Upper lobe of left lung (tissue), 4 donors: ENCODE results near the gene HSPA4.

ENCODE experiments used
- CTCF ChIP-seq, 6 experiments: fragments of 450-650 bp in 4 of 6; fragments of 200-600 bp in 2 of 6; sonication (generic) in 2 of 6; IDR thresholded peaks; one replicate each; pipeline ENCODE4 v1.5.1; 2016 to 2019; ENCODE audit warnings: antibody characterized with exemption in 6 of 6
- EP300 ChIP-seq, 4 donors: sonication (generic); formaldehyde crosslinking; IDR thresholded peaks; one replicate each; pipeline ENCODE4 v1.5.1; 2017; ENCODE audit warnings: antibody characterized with exemption in 4 of 4, control low read depth in 2 of 4
- POLR2A ChIP-seq, 4 donors: fragments of 450-650 bp; IDR thresholded peaks; one replicate each; pipeline ENCODE4 v1.5.1; 2016 to 2017; ENCODE audit warnings: antibody characterized with exemption in 4 of 4, mild to moderate bottlenecking in 2 of 4
- POLR2AphosphoS5 ChIP-seq, 2 donors: sonication (generic); formaldehyde crosslinking; IDR thresholded peaks; one replicate each; pipeline ENCODE4 v1.5.1; 2017; ENCODE audit warnings: antibody characterized with exemption in 2 of 2

GRCh38 chr5:133142782-133143181, 91.0 kb downstream of the HSPA4 start:
- TF ChIP-seq CTCF (IDR thresholded peaks at IDR 0.05) (no peak), POLR2AphosphoS5 (IDR thresholded peaks at IDR 0.05) (no peak), POLR2A (IDR thresholded peaks at IDR 0.05) (no peak), EP300 (IDR thresholded peaks at IDR 0.05) (no peak)
